GM23338 (cell line): ENCODE results near the gene SYTL1. TPM values are rescaled to one million over a fixed set of nuclear protein-coding genes. Genes with fewer than 3 reads are reported as not detected.

Source experiments
- ATAC-seq: fragments of 200-7000 bp; cut with Tn5 transposase; 3 replicates; pipeline ENCODE4 v1.9.1; 2020
- DNase-seq: peaks from one replicate; pipeline ENCODE4 v3.0.0-alpha.2; 2015; ENCODE audit warnings: low spot score
- H2AFZ ChIP-seq: fragments of 200-600 bp; sonication (generic); 2 replicates; pipeline ENCODE4 v1.8.0; 2016; ENCODE audit warnings: antibody characterized with exemption, mild to moderate bottlenecking, moderate library complexity
- H3F3A ChIP-seq: fragments of 200-600 bp; sonication (generic); replicated peaks from 2 replicates; pipeline ENCODE4 v1.8.0; 2017; ENCODE audit warnings: antibody characterized with exemption, mixed run types, low read depth
- H3K27ac ChIP-seq: fragments of 200-600 bp; sonication (generic); 2 replicates; pipeline ENCODE4 v1.6.1; 2016; ENCODE audit warnings: low read depth
- H3K27me3 ChIP-seq: fragments of 200-600 bp; sonication (generic); 2 replicates; pipeline ENCODE4 v1.8.0; 2016; ENCODE audit warnings: mild to moderate bottlenecking, mixed run types, moderate library complexity; ENCODE audit not compliant: insufficient read depth
- H3K36me3 ChIP-seq: fragments of 200-600 bp; sonication (generic); 2 replicates; pipeline ENCODE4 v1.8.0; 2016; ENCODE audit warnings: mild to moderate bottlenecking; ENCODE audit not compliant: insufficient read depth
- H3K4me1 ChIP-seq: fragments of 200-600 bp; sonication (generic); 2 replicates; pipeline ENCODE4 v1.8.0; 2016; ENCODE audit warnings: mild to moderate bottlenecking, moderate library complexity; ENCODE audit not compliant: insufficient read depth
- H3K4me2 ChIP-seq: fragments of 200-600 bp; sonication (generic); 2 replicates; pipeline ENCODE4 v1.7.1; 2017; ENCODE audit warnings: mixed run types
- H3K4me3 ChIP-seq: fragments of 200-600 bp; sonication (generic); 2 replicates; pipeline ENCODE4 v1.6.1; 2016; ENCODE audit warnings: mixed run types
- H3K79me2 ChIP-seq: fragments of 200-600 bp; sonication (generic); replicated peaks from 2 replicates; pipeline ENCODE4 v1.8.0; 2017; ENCODE audit warnings: mild to moderate bottlenecking; ENCODE audit not compliant: insufficient read depth
- H3K9me2 ChIP-seq: fragments of 200-600 bp; sonication (generic); 2 replicates; pipeline ENCODE4 v1.8.0; 2017; ENCODE audit not compliant: insufficient read depth
- H4K20me1 ChIP-seq: fragments of 200-600 bp; sonication (generic); replicated peaks from 2 replicates; pipeline ENCODE4 v1.8.0; 2017; ENCODE audit warnings: mild to moderate bottlenecking; ENCODE audit not compliant: insufficient read depth
- H3K27ac Mint-ChIP-seq: 2 replicates; pipeline ENCODE4 v1.8.0; 2020; ENCODE audit warnings: inconsistent platforms, mild to moderate bottlenecking, moderate library complexity, mixed read lengths
- H3K27me3 Mint-ChIP-seq: 3 replicates; pipeline ENCODE4 v1.8.0; 2022; ENCODE audit warnings: low read depth, mild to moderate bottlenecking, moderate library complexity, mixed read lengths, inconsistent platforms; ENCODE audit not compliant: insufficient read depth, poor library complexity
- H3K36me3 Mint-ChIP-seq: 3 replicates; pipeline ENCODE4 v1.8.0; 2021; ENCODE audit warnings: low read depth, mild to moderate bottlenecking, inconsistent platforms, moderate library complexity, mixed read lengths
- H3K4me1 Mint-ChIP-seq: 3 replicates; pipeline ENCODE4 v1.8.0; 2020; ENCODE audit warnings: mild to moderate bottlenecking, inconsistent platforms, mixed read lengths
- H3K4me3 Mint-ChIP-seq: 3 replicates; pipeline ENCODE4 v1.8.0; 2021; ENCODE audit warnings: moderate library complexity, mild to moderate bottlenecking, inconsistent platforms, mixed read lengths
- H3K9me3 Mint-ChIP-seq: 3 replicates; pipeline ENCODE4 v1.8.0; 2020; ENCODE audit warnings: moderate library complexity, mild to moderate bottlenecking, inconsistent platforms, mixed read lengths
- CREB1 ChIP-seq: fragments of 250-450 bp; sonication (Bioruptor Pico); IDR thresholded peaks from 2 replicates; pipeline ENCODE4 v1.5.0; 2020; ENCODE audit warnings: low read depth, mild to moderate bottlenecking, moderate library complexity
- EZH2 ChIP-seq: fragments of 200-600 bp; sonication (generic); IDR thresholded peaks from one replicate; pipeline ENCODE4 v1.8.0; 2017; ENCODE audit warnings: antibody characterized with exemption, mild to moderate bottlenecking, low read depth; ENCODE audit not compliant: unreplicated experiment
- EZH2phosphoT487 ChIP-seq: fragments of 200-600 bp; sonication (generic); IDR thresholded peaks from one replicate; pipeline ENCODE4 v1.8.1; 2018; ENCODE audit warnings: antibody characterized with exemption; ENCODE audit not compliant: unreplicated experiment
- JUNB ChIP-seq: IDR thresholded peaks from one replicate; pipeline ENCODE4 v1.6.1; 2016; ENCODE audit warnings: antibody characterized with exemption; ENCODE audit not compliant: unreplicated experiment
- NANOG ChIP-seq: IDR thresholded peaks from 2 replicates; pipeline ENCODE4 v1.6.1; 2016; ENCODE audit warnings: antibody characterized with exemption, borderline replicate concordance
- POLR2AphosphoS5 ChIP-seq: IDR thresholded peaks from 2 replicates; pipeline ENCODE4 v1.6.1; 2016; ENCODE audit warnings: antibody characterized with exemption, low read depth
- STAT1 ChIP-seq: IDR thresholded peaks from one replicate; pipeline ENCODE4 v1.6.1; 2016; ENCODE audit warnings: antibody characterized with exemption; ENCODE audit not compliant: unreplicated experiment
- ZNF114 ChIP-seq: fragments of 250-450 bp; sonication (Bioruptor Pico); IDR thresholded peaks from 2 replicates; pipeline ENCODE4 v1.5.0; 2020; ENCODE audit warnings: mild to moderate bottlenecking, moderate library complexity
- ZNF331 ChIP-seq: fragments of 250-450 bp; sonication (Bioruptor Pico); IDR thresholded peaks from 2 replicates; pipeline ENCODE4 v1.5.0; 2020; ENCODE audit warnings: low read depth, mild to moderate bottlenecking, moderate library complexity
- polyA plus RNA-seq: library from polyadenylated mRNA; unstranded; fragments of >200 nt; fragmentation: Nextera tagmentation; extraction: Ambion mirVana; gene quantifications from 2 replicates; pipeline ENCODE4 v1.2.1, GENCODE V29; 2016
- total RNA-seq: library from RNA; depleted of rRNA; stranded (reverse); fragments of >200 nt; shearing (Covaris generic); gene quantifications from 2 replicates; pipeline ENCODE4 v1.2.3, GENCODE V29; 2014
- TF ChIP-seq, protein P1 (sequence below): fragments of 250-450 bp; sonication (Bioruptor Pico); IDR thresholded peaks from 2 replicates; pipeline ENCODE4 v1.5.0; 2020; ENCODE audit warnings: mild to moderate bottlenecking, moderate library complexity
- TF ChIP-seq, protein P2 (sequence below), 2 experiments: fragments of 200-600 bp in 1 of 2; sonication (generic) in 1 of 2; conservative IDR thresholded peaks; 2 replicates each; pipeline versions ENCODE4 v1.5.1 to v1.6.1; 2016 to 2017; ENCODE audit warnings: antibody characterized with exemption in 2 of 2, low read depth in 2 of 2, mild to moderate bottlenecking in 2 of 2, moderate library complexity in 1 of 2
- TF ChIP-seq, protein P3 (sequence below): IDR thresholded peaks from one replicate; pipeline ENCODE4 v1.6.1; 2018; ENCODE audit warnings: antibody characterized with exemption; ENCODE audit not compliant: unreplicated experiment
- TF ChIP-seq, protein P4 (sequence below): IDR thresholded peaks from 2 replicates; pipeline ENCODE4 v1.6.1; 2016; ENCODE audit warnings: antibody characterized with exemption

SYTL1 gene
- total and polyA plus RNA-seq, 2 experiments from 2014 or later = 4.9 to 12.3 TPM

DNA sequence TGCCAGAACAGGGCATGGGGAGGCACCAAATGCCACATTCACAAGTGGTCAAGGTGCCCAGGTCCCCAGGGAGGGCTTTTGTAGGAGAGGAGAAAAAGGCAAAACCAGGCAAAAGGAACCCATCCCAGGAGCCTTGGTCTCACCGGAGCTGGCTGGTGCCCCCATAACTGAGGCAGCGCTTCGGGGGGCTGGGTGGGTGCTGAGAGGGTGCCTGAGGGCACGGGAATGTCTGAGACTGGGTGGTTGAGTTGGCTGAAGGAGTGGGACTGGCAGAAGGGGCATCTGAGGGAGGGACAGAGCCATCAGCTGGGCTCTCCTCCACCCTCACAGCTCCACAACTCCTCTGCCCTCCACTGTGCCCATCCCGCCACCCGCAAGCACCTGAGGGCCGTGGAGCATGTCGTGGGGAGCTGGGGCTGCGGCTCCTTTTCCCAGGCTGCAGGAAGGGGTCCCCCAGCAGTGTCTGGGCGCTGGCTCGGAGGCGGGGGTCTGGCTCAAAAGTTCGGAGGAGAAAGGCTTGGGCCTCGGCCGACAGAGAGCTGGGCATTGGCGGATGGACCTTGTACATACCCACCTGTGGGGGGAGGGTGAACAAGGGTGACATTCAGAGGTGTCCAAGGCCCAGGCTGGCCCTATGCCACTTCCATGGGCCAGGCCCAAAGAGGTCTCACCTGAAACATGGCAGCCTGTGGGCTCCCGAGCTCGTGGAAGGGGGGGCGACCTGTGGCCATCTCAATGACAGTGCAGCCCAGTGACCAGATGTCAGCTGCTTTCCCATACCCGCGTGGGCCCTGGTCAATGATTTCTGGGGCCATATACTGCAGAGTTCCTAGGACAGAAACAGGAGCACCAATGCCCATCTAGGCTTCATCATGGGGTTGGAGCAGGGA is 16.5 kb downstream of the SYTL1 start:
- Histone ChIP-seq H3K9me2 (no peaks in the 10 kb centered on the region), H3K4me1 (peaks cover 14% of the 10 kb centered on the region), H3K27ac (no peak overlapping the region), H3K4me2 (peak overlapping the region; percentile 49; the same call in 1 of the 2 replicates), H3K4me3 (no peak overlapping the region), H2AFZ (no peak overlapping the region; the same call in 1 of the 2 replicates), H3K27me3 (peaks cover 47% of the 10 kb centered on the region), H4K20me1 (no peaks in the 10 kb centered on the region), H3K79me2 (no peaks in the 10 kb centered on the region), H3K36me3 (no peaks in the 10 kb centered on the region), H3F3A (peaks cover 8% of the 10 kb centered on the region; the same call in 1 of the 2 replicates)
- Mint-ChIP-seq H3K9me3 (no peaks in the 10 kb centered on the region), H3K4me1 (peaks cover 16% of the 10 kb centered on the region; the same call in 2 of the 3 replicates), H3K4me3 (peak overlapping the region; percentile 29; the same call in 1 of the 3 replicates), H3K27me3 (peaks cover 42% of the 10 kb centered on the region), H3K36me3 (peaks cover 5% of the 10 kb centered on the region; the same call in 1 of the 3 replicates), H3K27ac (no peak overlapping the region)
- no peak for DNase-seq
- TF ChIP-seq, protein P1, sequence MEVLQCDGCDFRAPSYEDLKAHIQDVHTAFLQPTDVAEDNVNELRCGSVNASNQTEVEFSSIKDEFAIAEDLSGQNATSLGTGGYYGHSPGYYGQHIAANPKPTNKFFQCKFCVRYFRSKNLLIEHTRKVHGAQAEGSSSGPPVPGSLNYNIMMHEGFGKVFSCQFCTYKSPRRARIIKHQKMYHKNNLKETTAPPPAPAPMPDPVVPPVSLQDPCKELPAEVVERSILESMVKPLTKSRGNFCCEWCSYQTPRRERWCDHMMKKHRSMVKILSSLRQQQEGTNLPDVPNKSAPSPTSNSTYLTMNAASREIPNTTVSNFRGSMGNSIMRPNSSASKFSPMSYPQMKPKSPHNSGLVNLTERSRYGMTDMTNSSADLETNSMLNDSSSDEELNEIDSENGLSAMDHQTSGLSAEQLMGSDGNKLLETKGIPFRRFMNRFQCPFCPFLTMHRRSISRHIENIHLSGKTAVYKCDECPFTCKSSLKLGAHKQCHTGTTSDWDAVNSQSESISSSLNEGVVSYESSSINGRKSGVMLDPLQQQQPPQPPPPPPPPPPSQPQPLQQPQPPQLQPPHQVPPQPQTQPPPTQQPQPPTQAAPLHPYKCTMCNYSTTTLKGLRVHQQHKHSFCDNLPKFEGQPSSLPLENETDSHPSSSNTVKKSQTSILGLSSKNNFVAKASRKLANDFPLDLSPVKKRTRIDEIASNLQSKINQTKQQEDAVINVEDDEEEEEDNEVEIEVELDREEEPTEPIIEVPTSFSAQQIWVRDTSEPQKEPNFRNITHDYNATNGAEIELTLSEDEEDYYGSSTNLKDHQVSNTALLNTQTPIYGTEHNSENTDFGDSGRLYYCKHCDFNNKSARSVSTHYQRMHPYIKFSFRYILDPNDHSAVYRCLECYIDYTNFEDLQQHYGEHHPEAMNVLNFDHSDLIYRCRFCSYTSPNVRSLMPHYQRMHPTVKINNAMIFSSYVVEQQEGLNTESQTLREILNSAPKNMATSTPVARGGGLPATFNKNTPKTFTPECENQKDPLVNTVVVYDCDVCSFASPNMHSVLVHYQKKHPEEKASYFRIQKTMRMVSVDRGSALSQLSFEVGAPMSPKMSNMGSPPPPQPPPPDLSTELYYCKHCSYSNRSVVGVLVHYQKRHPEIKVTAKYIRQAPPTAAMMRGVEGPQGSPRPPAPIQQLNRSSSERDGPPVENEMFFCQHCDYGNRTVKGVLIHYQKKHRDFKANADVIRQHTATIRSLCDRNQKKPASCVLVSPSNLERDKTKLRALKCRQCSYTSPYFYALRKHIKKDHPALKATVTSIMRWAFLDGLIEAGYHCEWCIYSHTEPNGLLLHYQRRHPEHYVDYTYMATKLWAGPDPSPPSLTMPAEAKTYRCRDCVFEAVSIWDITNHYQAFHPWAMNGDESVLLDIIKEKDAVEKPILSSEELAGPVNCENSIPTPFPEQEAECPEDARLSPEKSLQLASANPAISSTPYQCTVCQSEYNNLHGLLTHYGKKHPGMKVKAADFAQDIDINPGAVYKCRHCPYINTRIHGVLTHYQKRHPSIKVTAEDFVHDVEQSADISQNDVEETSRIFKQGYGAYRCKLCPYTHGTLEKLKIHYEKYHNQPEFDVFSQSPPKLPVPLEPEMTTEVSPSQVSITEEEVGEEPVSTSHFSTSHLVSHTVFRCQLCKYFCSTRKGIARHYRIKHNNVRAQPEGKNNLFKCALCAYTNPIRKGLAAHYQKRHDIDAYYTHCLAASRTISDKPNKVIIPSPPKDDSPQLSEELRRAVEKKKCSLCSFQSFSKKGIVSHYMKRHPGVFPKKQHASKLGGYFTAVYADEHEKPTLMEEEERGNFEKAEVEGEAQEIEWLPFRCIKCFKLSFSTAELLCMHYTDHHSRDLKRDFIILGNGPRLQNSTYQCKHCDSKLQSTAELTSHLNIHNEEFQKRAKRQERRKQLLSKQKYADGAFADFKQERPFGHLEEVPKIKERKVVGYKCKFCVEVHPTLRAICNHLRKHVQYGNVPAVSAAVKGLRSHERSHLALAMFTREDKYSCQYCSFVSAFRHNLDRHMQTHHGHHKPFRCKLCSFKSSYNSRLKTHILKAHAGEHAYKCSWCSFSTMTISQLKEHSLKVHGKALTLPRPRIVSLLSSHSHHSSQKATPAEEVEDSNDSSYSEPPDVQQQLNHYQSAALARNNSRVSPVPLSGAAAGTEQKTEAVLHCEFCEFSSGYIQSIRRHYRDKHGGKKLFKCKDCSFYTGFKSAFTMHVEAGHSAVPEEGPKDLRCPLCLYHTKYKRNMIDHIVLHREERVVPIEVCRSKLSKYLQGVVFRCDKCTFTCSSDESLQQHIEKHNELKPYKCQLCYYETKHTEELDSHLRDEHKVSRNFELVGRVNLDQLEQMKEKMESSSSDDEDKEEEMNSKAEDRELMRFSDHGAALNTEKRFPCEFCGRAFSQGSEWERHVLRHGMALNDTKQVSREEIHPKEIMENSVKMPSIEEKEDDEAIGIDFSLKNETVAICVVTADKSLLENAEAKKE (CRISPR knock-in tag) = no peak
- TF ChIP-seq, protein P2, sequence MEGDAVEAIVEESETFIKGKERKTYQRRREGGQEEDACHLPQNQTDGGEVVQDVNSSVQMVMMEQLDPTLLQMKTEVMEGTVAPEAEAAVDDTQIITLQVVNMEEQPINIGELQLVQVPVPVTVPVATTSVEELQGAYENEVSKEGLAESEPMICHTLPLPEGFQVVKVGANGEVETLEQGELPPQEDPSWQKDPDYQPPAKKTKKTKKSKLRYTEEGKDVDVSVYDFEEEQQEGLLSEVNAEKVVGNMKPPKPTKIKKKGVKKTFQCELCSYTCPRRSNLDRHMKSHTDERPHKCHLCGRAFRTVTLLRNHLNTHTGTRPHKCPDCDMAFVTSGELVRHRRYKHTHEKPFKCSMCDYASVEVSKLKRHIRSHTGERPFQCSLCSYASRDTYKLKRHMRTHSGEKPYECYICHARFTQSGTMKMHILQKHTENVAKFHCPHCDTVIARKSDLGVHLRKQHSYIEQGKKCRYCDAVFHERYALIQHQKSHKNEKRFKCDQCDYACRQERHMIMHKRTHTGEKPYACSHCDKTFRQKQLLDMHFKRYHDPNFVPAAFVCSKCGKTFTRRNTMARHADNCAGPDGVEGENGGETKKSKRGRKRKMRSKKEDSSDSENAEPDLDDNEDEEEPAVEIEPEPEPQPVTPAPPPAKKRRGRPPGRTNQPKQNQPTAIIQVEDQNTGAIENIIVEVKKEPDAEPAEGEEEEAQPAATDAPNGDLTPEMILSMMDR (conservative IDR thresholded peaks at IDR 0.05; ENCODE audit: low read depth in 2 of 2) = no peak
- TF ChIP-seq, protein P3, sequence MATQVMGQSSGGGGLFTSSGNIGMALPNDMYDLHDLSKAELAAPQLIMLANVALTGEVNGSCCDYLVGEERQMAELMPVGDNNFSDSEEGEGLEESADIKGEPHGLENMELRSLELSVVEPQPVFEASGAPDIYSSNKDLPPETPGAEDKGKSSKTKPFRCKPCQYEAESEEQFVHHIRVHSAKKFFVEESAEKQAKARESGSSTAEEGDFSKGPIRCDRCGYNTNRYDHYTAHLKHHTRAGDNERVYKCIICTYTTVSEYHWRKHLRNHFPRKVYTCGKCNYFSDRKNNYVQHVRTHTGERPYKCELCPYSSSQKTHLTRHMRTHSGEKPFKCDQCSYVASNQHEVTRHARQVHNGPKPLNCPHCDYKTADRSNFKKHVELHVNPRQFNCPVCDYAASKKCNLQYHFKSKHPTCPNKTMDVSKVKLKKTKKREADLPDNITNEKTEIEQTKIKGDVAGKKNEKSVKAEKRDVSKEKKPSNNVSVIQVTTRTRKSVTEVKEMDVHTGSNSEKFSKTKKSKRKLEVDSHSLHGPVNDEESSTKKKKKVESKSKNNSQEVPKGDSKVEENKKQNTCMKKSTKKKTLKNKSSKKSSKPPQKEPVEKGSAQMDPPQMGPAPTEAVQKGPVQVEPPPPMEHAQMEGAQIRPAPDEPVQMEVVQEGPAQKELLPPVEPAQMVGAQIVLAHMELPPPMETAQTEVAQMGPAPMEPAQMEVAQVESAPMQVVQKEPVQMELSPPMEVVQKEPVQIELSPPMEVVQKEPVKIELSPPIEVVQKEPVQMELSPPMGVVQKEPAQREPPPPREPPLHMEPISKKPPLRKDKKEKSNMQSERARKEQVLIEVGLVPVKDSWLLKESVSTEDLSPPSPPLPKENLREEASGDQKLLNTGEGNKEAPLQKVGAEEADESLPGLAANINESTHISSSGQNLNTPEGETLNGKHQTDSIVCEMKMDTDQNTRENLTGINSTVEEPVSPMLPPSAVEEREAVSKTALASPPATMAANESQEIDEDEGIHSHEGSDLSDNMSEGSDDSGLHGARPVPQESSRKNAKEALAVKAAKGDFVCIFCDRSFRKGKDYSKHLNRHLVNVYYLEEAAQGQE = no peak
- TF ChIP-seq POLR2AphosphoS5 (no peak), JUNB (no peak), CREB1 (CRISPR knock-in tag) (no peak), STAT1 (no peak), ZNF114 (CRISPR knock-in tag) (no peak), EZH2phosphoT487 (no peak), ZNF331 (CRISPR knock-in tag) (no peak), NANOG (no peak), EZH2 (no peak)
- TF ChIP-seq, protein P4, sequence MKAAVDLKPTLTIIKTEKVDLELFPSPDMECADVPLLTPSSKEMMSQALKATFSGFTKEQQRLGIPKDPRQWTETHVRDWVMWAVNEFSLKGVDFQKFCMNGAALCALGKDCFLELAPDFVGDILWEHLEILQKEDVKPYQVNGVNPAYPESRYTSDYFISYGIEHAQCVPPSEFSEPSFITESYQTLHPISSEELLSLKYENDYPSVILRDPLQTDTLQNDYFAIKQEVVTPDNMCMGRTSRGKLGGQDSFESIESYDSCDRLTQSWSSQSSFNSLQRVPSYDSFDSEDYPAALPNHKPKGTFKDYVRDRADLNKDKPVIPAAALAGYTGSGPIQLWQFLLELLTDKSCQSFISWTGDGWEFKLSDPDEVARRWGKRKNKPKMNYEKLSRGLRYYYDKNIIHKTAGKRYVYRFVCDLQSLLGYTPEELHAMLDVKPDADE = no peak
- no peak for ATAC-seq
